OCI-LY1 (cell line): Measurements from ENCODE around the gene MAN1C1.

Source experiments
- CTCF ChIP-seq: fragments of 200-600 bp; sonication (generic), shearing (Covaris generic); IDR thresholded peaks from 2 replicates; pipeline ENCODE4 v1.5.1; 2017; ENCODE audit warnings: mild to moderate bottlenecking, antibody characterized with exemption, low read length, moderate library complexity, mixed read lengths
- EZH2 ChIP-seq: fragments of 200-600 bp; sonication (generic), shearing (Covaris generic); IDR thresholded peaks from 2 replicates; pipeline ENCODE4 v1.8.0; 2017; ENCODE audit warnings: borderline replicate concordance, mixed run types, mild to moderate bottlenecking, antibody characterized with exemption, low read length, moderate library complexity, mixed read lengths

- TF ChIP-seq CTCF (no peak), EZH2 (no peak)
These were observed 89.1 kb downstream of the MAN1C1 start for GRCh38 chr1:25705699-25706098.
